K562 (cell line): ENCODE measurements around the gene CHMP3.
"Not testable (repeated sequence)": the region's sequence is repeated elsewhere in the genome, so short reads cannot be mapped to it uniquely, and the experiment has no call there.

Experiments
- CREB5 ChIP-seq: fragments of 250-450 bp; sonication (Bioruptor Pico); IDR thresholded peaks from 2 replicates; pipeline ENCODE4 v1.5.0; 2020; ENCODE audit warnings: mild to moderate bottlenecking
- CTCF ChIP-seq, 3 experiments: IDR thresholded peaks in 2 of 3; conservative IDR thresholded peaks in 1 of 3; 2 replicates each; pipeline ENCODE4 v1.5.1; 2011 to 2012; ENCODE audit warnings: low read length in 3 of 3, mild to moderate bottlenecking in 3 of 3, control low read depth in 2 of 3, improper control_type of control experiment in 1 of 3, inconsistent platforms in 1 of 3, low read depth in 1 of 3, mixed read lengths in 1 of 3, moderate library complexity in 1 of 3; ENCODE audit not compliant: insufficient read depth in 2 of 3
- DPF2 ChIP-seq: fragments of 450-650 bp; IDR thresholded peaks from 2 replicates; pipeline ENCODE4 v1.6.1; 2016
- FOS ChIP-seq: IDR thresholded peaks from 3 replicates; pipeline ENCODE4 v1.6.1; 2011; ENCODE audit not compliant: insufficient read length; ENCODE audit errors: extremely low read depth
- SP1 ChIP-seq: sonication (generic); formaldehyde crosslinking; IDR thresholded peaks from 2 replicates; pipeline ENCODE4 v1.8.1; 2022; ENCODE audit warnings: mild to moderate bottlenecking, missing genetic modification reagents
- SREBF1 ChIP-seq: fragments of 150-350 bp; IDR thresholded peaks from 2 replicates; pipeline ENCODE4 v1.6.1; 2014; ENCODE audit warnings: antibody characterized with exemption, low read depth, low read length, borderline replicate concordance
- USF1 ChIP-seq: sonication (generic); formaldehyde crosslinking; IDR thresholded peaks from 2 replicates; pipeline ENCODE4 v1.9.0; 2022; ENCODE audit warnings: mild to moderate bottlenecking, missing genetic modification reagents
- ZNF766 ChIP-seq: fragments of 200-800 bp; sonication (Bioruptor generic); conservative IDR thresholded peaks from 2 replicates; pipeline ENCODE4 v1.6.1; 2016; ENCODE audit warnings: missing genetic modification characterization, missing compliant biosample characterization

- TF ChIP-seq CTCF (IDR thresholded peaks at IDR 0.05 in 2 of 3, conservative IDR thresholded peaks at IDR 0.05 in 1 of 3; ENCODE audit: insufficient read depth in 2 of 3, low read depth in 1 of 3, low read length in 3 of 3); DPF2; SP1 (CRISPR knock-in tag); ZNF766; CREB5; USF1 (CRISPR knock-in tag); SREBF1; FOS: not testable (repeated sequence)
These were observed 14.3 kb downstream of the CHMP3 start for GRCh38 chr2:86548913-86549396.
